GOT3 (cell line): ENCODE data around the gene PRSS27.
"Not testable (repeated sequence)": the region's sequence is repeated elsewhere in the genome, so short reads cannot be mapped to it uniquely, and the experiment has no call there.

Experiments used
- DNase-seq: peaks from one replicate; lab custom pipeline; 2025; ENCODE audit warnings: mixed read lengths; lab: John Stamatoyannopoulos, UW

PRSS27 gene

GRCh38 chr16:2724088-2724676 is 4.2 kb upstream of the PRSS27 start:
- no peak for DNase-seq

- not testable (repeated sequence) for DNase-seq
Observed at GRCh38 chr16:2721634-2722173, 1.7 kb upstream of the PRSS27 start.

GRCh38 chr16:2720719-2721633 is 952 bp upstream of the PRSS27 start:
- peak; percentile 78 for DNase-seq

- DNase-seq, result no peak
Observed at GRCh38 chr16:2719328-2720063, 528 bp downstream of the PRSS27 start.

GRCh38 chr16:2717383-2718263 is 2.4 kb downstream of the PRSS27 start:
- DNase-seq, result no peak

GRCh38 chr16:2716948-2717347 is 3.1 kb downstream of the PRSS27 start:
- no peak for DNase-seq

GRCh38 chr16:2715966-2716885 is 3.8 kb downstream of the PRSS27 start:
- DNase-seq, result no peak

- peak; percentile 14 for DNase-seq
Observed at GRCh38 chr16:2715519-2715918, 4.5 kb downstream of the PRSS27 start.

- no peak for DNase-seq
Observed at GRCh38 chr16:2715064-2715463, 5.0 kb downstream of the PRSS27 start.

- no peak for DNase-seq
Observed at GRCh38 chr16:2713985-2714774, 5.8 kb downstream of the PRSS27 start.

GRCh38 chr16:2713523-2713922 is 6.5 kb downstream of the PRSS27 start:
- no peak for DNase-seq

- no peak for DNase-seq
Observed at GRCh38 chr16:2712546-2712945, 7.5 kb downstream of the PRSS27 start.

GRCh38 chr16:2712063-2712441 is 8.0 kb downstream of the PRSS27 start:
- DNase-seq, result no peak

- no peak for DNase-seq
Observed at GRCh38 chr16:2711370-2712062, 8.5 kb downstream of the PRSS27 start.

GRCh38 chr16:2710711-2711231 is 9.3 kb downstream of the PRSS27 start:
- DNase-seq, result no peak

- no peak for DNase-seq
Observed at GRCh38 chr16:2710021-2710710, 9.9 kb downstream of the PRSS27 start.

GRCh38 chr16:2709588-2709984 is 10.4 kb downstream of the PRSS27 start:
- no peak for DNase-seq

- DNase-seq, result no peak
Observed at GRCh38 chr16:2708955-2709587, 11.0 kb downstream of the PRSS27 start.
